M059J (cell line): ENCODE data around the gene MAN2A2. TPM values are rescaled to one million over a fixed set of nuclear protein-coding genes. Genes with fewer than 3 reads are reported as not detected.
"Not testable (repeated sequence)": the region's sequence is repeated elsewhere in the genome, so short reads cannot be mapped to it uniquely, and the experiment has no call there.

Experiments
- DNase-seq: peaks from one replicate; pipeline ENCODE4 v3.0.0-alpha.2; 2012; ENCODE audit warnings: low read depth
- total RNA-seq: library from RNA; depleted of rRNA; stranded (reverse); fragments of >200 nt; shearing (Covaris generic); gene quantifications from 2 replicates; pipeline ENCODE4 v1.2.3, GENCODE V29; 2014

Gene MAN2A2
- total RNA-seq, 1 experiment from 2014 or later = 9.6 TPM

- no peak for DNase-seq
Measured at GRCh38 chr15:90883976-90884718, 19.0 kb upstream of the MAN2A2 start, which contains the start of gene FES. Gene FES (plus strand): TSS chr15:90884504. CDS start chr15:90885046, 542 bp downstream.

GRCh38 chr15:90884719-90885431 is 18.2 kb upstream of the MAN2A2 start:
- no peak for DNase-seq

- DNase-seq = peak; percentile 37
Measured at GRCh38 chr15:90885432-90886290, 17.4 kb upstream of the MAN2A2 start.

- DNase-seq = no peak
Measured at GRCh38 chr15:90886291-90886614, 16.8 kb upstream of the MAN2A2 start.

GRCh38 chr15:90887037-90887481 is 16.0 kb upstream of the MAN2A2 start:
- no peak for DNase-seq

GRCh38 chr15:90889313-90889730 is 13.8 kb upstream of the MAN2A2 start:
- no peak for DNase-seq

GRCh38 chr15:90889736-90890456 is 13.2 kb upstream of the MAN2A2 start:
- DNase-seq = no peak

GRCh38 chr15:90890839-90891238 is 12.3 kb upstream of the MAN2A2 start:
- DNase-seq = no peak

- DNase-seq = no peak
Measured at GRCh38 chr15:90891346-90891949, 11.7 kb upstream of the MAN2A2 start.

- no peak for DNase-seq
Measured at GRCh38 chr15:90892023-90892422, 11.1 kb upstream of the MAN2A2 start.

- DNase-seq = no peak
Measured at GRCh38 chr15:90892498-90893174, 10.5 kb upstream of the MAN2A2 start.

- no peak for DNase-seq
Measured at GRCh38 chr15:90893175-90894090, 9.7 kb upstream of the MAN2A2 start.

GRCh38 chr15:90895571-90896117 is 7.5 kb upstream of the MAN2A2 start:
- DNase-seq = no peak

GRCh38 chr15:90897131-90897655 is 5.9 kb upstream of the MAN2A2 start:
- not testable (repeated sequence) for DNase-seq

- DNase-seq = no peak
Measured at GRCh38 chr15:90901175-90902039, 1.7 kb upstream of the MAN2A2 start.

- peak; percentile 75 for DNase-seq
Measured at GRCh38 chr15:90902040-90902839, 862 bp upstream of the MAN2A2 start.
